NCI-H146 treated with DMSO at 0.1 percent for 48 hours (cell line): ENCODE measurements around the gene C1QL2.

Source experiments
- DNase-seq: peaks from one replicate; lab custom pipeline; 2025; ENCODE audit not compliant: unreplicated experiment; lab: John Stamatoyannopoulos, UW

Gene C1QL2

GRCh38 chr2:119158563-119159347 lies at the start of gene C1QL2:
C1QL2 (minus strand) TSS chr2:119158751; CDS start chr2:119158269, 482 bp downstream.
- DNase-seq: peak; percentile 53

DNA sequence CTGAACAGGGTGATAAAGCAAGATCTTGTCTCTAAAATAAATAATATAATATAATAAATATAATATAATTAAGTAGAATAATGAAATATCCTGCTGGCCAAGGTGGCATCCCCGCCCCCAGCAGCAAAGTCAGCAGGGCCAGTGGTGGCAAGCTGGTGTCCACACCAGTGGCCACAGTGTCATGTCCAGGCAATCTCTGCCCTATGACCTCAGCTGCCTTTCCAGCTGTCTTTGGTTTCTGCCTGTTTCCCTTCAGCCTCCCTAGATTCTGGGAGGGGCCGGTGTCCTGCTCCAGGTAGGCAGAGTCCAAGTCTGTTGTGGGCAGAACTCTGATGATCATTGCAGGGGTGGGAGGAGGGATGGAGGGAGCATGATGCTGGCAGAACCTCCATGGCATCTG lies 48.9 kb upstream of the C1QL2 start:
- no peak for DNase-seq

DNA sequence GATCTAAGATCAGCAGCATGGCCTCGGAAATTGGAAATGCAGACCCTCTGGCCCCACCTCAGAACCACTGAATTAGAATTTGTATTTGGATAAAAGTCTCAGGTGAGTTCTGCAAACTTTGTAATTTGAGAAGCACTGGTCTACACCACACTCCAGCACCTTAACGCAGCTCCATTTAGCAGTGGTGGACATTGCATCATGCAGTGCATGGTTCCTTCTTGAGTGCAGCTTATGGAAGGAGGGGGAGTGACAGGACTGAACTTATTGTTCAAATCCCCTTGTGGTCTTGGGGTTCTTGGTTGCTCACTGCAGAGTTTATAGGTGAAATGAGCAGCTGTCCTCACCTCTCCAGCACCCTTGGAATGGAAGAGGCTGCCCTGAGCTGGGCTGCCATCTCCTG lies 47.6 kb upstream of the C1QL2 start:
- no peak for DNase-seq

GRCh38 chr2:119205001-119205706 lies 46.6 kb upstream of the C1QL2 start:
- no peak for DNase-seq

GRCh38 chr2:119204525-119204924 lies 46.0 kb upstream of the C1QL2 start:
- no peak for DNase-seq

- peak; percentile 15 for DNase-seq
Observed at GRCh38 chr2:119202610-119203310, 44.2 kb upstream of the C1QL2 start.

DNA sequence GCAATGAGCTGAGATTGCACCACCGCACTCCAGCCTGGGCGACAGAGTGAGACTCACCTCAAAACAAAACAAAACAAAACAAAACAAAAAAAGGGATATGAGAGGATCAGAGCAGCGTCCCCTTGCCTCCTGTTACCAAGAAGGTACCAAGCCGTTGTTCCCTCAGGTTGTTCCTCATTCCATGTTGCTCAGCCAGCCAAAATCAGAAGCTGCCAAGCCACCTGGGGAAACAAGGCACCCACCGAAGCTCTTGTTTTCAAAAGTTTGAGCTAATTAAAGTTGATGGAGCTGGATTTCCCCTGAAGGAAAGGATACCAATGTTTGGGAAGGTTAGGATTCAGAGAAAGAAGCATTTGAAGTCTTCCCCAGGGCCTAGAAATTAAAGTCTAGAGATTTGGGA lies 43.3 kb upstream of the C1QL2 start:
- DNase-seq: no peak

DNA sequence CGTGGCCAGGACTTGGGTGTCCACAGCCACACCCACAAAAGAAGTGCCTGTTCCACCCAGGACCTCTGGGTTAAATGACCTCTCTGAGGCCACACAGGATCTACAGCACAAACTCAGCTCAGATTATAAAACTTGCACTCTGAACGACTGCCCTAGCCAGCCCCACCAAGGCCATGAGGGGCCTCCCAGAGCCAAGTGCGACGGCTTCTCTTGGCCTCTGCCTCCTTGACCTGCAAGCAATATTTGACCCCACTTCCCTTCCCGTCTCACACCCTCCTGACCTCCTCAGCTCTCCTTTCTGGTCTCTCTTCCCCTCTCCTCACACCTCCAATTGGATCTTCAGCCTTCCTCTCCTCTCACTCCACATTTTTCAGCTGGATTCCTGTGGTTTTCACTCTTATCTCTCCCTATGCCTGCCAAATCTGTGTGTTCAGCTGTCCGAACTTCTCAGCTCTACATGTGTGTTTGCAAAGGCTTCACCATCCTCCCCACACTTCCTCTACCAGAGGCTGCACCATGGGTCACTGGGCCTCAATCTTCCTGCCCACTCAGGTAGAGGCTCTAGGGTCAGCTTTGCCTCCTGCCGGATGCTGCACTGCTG lies 39.8 kb upstream of the C1QL2 start:
- DNase-seq: peak; percentile 26

- no peak for DNase-seq
Observed at GRCh38 chr2:119197529-119198239, 39.1 kb upstream of the C1QL2 start.

DNA sequence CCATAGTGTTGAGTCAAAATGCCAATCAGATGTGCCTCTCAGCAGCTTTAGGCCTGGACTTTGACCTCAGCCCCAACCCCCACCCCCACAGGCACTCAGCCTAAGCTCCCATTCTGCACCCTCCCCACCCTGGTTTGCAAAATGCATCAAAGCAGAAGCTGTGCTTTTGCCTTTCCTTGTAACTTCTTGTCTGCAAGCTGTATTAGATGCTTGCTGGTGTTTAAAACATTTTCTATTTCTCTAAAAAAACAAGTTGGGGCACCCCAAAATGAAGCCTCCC lies 38.5 kb upstream of the C1QL2 start:
- no peak for DNase-seq

DNA sequence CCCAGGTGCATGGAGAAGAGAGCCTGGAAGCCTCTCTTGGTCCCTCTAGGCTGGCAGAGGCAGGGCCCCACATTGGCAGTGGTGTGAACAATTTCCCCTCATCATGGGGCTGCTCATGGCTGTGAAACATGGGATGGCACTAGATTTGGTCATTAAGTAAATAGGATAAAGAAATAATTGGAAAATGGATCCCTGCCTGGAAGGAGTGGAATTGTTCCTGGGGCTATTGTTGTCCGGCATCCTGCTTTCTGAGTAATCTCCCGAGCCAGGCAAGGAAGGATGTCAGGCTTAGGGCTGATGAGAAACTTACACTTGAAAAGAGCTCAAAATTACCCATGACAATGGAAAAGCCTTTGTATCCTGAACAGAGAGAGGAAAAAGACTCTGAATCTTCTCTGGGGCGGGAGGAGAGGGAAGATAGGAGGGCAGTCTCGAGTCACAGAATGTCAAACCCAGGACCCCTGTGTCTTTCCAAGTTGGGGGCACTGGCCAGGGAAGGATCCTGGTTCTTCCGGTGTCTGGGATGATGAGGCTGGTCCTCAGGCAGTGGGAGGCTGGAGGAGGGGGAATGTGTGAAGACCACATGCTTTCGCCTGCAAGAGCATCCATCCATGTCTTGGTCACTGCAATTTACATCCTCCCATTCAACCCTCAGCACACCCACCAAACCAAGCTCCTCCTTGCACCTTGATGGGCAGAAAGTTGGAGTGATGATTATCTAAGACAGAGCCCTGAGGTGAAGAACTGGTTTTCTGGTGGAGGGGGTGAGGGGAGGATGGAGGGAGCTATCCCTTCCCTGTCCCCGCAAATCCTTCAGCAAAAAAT lies 38.0 kb upstream of the C1QL2 start:
- DNase-seq: no peak

GRCh38 chr2:119195887-119196286 lies 37.3 kb upstream of the C1QL2 start:
- no peak for DNase-seq

- no peak for DNase-seq
Observed at GRCh38 chr2:119195001-119195400, 36.5 kb upstream of the C1QL2 start.

GRCh38 chr2:119192893-119193292 lies 34.3 kb upstream of the C1QL2 start:
- no peak for DNase-seq

DNA sequence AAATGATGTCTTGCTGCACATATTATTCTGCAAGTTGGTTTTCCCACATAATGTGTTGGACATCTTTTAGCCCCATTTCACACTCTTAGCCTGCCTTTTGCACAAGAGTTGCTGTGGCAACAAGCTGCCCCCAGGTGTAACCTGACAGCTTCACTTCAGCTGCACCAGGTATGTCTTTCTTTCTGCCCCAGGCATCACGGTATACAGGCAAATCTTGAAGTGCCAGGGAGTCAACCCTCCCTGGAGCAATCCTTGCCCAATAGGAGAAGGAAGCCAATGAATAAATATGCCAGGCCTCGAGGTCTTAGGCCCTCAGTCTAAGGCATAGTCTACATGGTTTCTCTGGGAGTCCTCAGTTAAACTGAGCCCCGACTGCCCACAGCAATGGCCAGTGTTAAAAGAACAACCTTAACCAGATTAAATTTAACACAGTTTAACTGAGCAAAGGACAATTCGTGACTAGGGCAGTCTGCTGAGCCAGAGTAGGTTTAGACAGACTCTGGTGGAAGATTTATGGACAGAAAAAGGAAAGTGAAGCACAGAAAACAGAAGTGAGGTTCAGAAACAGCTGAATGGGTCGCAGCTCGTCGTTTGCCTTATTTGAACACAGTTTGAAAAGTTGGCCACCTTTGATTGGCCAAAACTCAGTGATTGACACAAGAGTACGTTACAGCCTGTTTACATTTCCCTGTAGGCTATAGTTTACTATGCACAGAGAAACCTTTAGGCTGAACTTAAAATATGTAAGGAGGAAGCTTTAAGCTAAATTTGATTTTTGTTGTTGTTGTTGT lies 32.0 kb upstream of the C1QL2 start:
- DNase-seq: no peak

- no peak for DNase-seq
Observed at GRCh38 chr2:119184512-119184911, 26.0 kb upstream of the C1QL2 start.

DNA sequence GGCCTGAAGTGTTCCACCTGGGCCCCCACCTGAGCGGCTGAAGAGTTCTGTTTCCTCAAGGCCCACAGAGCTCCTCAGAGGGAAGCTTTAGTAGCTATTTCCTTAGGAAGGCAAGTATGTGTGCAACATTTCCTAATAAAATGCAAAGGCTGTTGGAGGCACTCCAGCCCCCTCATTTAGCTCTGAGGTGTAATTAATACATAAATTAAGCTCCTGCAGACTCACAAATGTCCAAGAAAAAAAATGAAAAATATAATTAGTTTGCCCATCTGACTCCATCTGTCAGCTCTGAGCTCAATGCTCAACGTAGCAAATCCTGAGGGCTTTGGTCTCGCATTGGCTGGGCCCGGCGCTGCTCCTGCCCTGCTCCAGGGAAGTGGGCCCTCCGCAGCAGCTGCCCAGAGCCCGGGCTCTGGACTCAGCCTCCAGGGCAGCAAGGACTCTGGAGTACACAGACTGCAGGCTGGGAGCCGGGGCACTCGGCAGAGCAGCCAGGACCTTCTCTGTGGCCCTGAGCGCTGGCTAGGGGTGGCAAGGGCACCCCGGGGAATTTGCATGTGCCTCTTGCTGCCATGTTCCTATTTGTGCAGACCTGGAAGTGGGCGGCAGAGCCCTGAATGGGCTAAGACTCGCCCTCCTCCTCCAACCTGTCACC lies 23.4 kb upstream of the C1QL2 start:
- no peak for DNase-seq

- DNase-seq: no peak
Observed at GRCh38 chr2:119181391-119181790, 22.8 kb upstream of the C1QL2 start.

GRCh38 chr2:119180892-119181291 lies 22.3 kb upstream of the C1QL2 start:
- DNase-seq: peak; percentile 83
